ENCODE results near the gene MORN2.

The MORN2 gene

GRCh38 chr2:38912619-38913018, 36.8 kb downstream of the MORN2 start:
- no peak overlapping the region for H3K27ac Mint-ChIP-seq
- no peaks in the 10 kb centered on the region for H3K27me3 Mint-ChIP-seq (ENCODE audit: low read depth)
- TF ChIP-seq, protein P1, sequence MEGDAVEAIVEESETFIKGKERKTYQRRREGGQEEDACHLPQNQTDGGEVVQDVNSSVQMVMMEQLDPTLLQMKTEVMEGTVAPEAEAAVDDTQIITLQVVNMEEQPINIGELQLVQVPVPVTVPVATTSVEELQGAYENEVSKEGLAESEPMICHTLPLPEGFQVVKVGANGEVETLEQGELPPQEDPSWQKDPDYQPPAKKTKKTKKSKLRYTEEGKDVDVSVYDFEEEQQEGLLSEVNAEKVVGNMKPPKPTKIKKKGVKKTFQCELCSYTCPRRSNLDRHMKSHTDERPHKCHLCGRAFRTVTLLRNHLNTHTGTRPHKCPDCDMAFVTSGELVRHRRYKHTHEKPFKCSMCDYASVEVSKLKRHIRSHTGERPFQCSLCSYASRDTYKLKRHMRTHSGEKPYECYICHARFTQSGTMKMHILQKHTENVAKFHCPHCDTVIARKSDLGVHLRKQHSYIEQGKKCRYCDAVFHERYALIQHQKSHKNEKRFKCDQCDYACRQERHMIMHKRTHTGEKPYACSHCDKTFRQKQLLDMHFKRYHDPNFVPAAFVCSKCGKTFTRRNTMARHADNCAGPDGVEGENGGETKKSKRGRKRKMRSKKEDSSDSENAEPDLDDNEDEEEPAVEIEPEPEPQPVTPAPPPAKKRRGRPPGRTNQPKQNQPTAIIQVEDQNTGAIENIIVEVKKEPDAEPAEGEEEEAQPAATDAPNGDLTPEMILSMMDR (IDR thresholded peaks at IDR 0.05; ENCODE audit: unreplicated experiment in 3 of 3) = no peak
- H3K9me3 Mint-ChIP-seq = no peaks in the 10 kb centered on the region
- H3K4me1 Mint-ChIP-seq = no peaks in the 10 kb centered on the region
- H3K4me3 Mint-ChIP-seq = no peak overlapping the region
- no peaks in the 10 kb centered on the region for H3K36me3 Mint-ChIP-seq (ENCODE audit: low read depth)

GRCh38 chr2:38922389-38922788, 46.6 kb downstream of the MORN2 start:
- H3K4me3 Mint-ChIP-seq = no peak overlapping the region

GRCh38 chr2:38922902-38923301, 47.1 kb downstream of the MORN2 start:
- H3K36me3 Mint-ChIP-seq (ENCODE audit: low read depth) = no peaks in the 10 kb centered on the region
- no peaks in the 10 kb centered on the region for H3K9me3 Mint-ChIP-seq
- no peak overlapping the region for H3K27ac Mint-ChIP-seq
- TF ChIP-seq, protein P1 (IDR thresholded peaks at IDR 0.05; ENCODE audit: unreplicated experiment in 3 of 3) = no peak
- no peaks in the 10 kb centered on the region for H3K27me3 Mint-ChIP-seq (ENCODE audit: low read depth)
- H3K4me1 Mint-ChIP-seq = no peaks in the 10 kb centered on the region
- H3K4me3 Mint-ChIP-seq = no peak overlapping the region

More at GRCh38 chr2:38922389-38922788, 46.6 kb downstream of the MORN2 start:
- Mint-ChIP-seq H3K27me3 (ENCODE audit: low read depth) (no peaks in the 10 kb centered on the region), H3K9me3 (no peaks in the 10 kb centered on the region), H3K4me1 (no peaks in the 10 kb centered on the region), H3K27ac (no peak overlapping the region), H3K36me3 (ENCODE audit: low read depth) (no peaks in the 10 kb centered on the region)
- TF ChIP-seq, protein P1 (IDR thresholded peaks at IDR 0.05; ENCODE audit: unreplicated experiment in 3 of 3) = no peak

- Mint-ChIP-seq H3K9me3 (no peaks in the 10 kb centered on the region), H3K36me3 (ENCODE audit: low read depth) (no peaks in the 10 kb centered on the region), H3K27me3 (ENCODE audit: low read depth) (no peaks in the 10 kb centered on the region), H3K27ac (no peak overlapping the region), H3K4me1 (no peaks in the 10 kb centered on the region), H3K4me3 (no peak overlapping the region)
- TF ChIP-seq, protein P1 (IDR thresholded peaks at IDR 0.05; ENCODE audit: unreplicated experiment in 3 of 3) = no peak
Observed at GRCh38 chr2:38925982-38926381, 50.2 kb downstream of the MORN2 start.

- Mint-ChIP-seq H3K4me3 (no peak overlapping the region), H3K4me1 (no peaks in the 10 kb centered on the region), H3K36me3 (ENCODE audit: low read depth) (no peaks in the 10 kb centered on the region), H3K27ac (no peak overlapping the region), H3K27me3 (ENCODE audit: low read depth) (no peaks in the 10 kb centered on the region), H3K9me3 (no peaks in the 10 kb centered on the region)
- TF ChIP-seq, protein P1 (IDR thresholded peaks at IDR 0.05; ENCODE audit: unreplicated experiment in 3 of 3) = no peak
Observed at GRCh38 chr2:38930600-38930999, 54.8 kb downstream of the MORN2 start.

All from nephron (organoid).